Measurements from ENCODE around the gene ZFP42.
"Not testable (repeated sequence)": the region's sequence is repeated elsewhere in the genome, so short reads cannot be mapped to it uniquely, and the experiment has no call there.

Gene ZFP42

GRCh38 chr4:188031751-188032150 lies 36.2 kb downstream of the ZFP42 start:
- Histone ChIP-seq H3K9me3 (ENCODE audit: low read depth, low read length) (no peaks in the 10 kb centered on the region), H3K9ac (ENCODE audit: insufficient read length) (no peak overlapping the region), H3K4me3 (no peak overlapping the region), H3K36me3 (ENCODE audit: insufficient read depth, low read length) (no peaks in the 10 kb centered on the region), H3K27ac (no peak overlapping the region)
- TF ChIP-seq POLR2AphosphoS5 (IDR thresholded peaks at IDR 0.05; ENCODE audit: borderline replicate concordance, low read depth, low read length) (no peak), FOXP2 (optimal IDR thresholded peaks at IDR 0.05; ENCODE audit: control extremely low read depth, extremely low read length, insufficient read depth) (no peak), EZH2 (IDR thresholded peaks at IDR 0.05) (no peak)
- DNase-seq (ENCODE audit: low read depth, low spot score), result no peak

- Histone ChIP-seq H3K9me3 (ENCODE audit: low read depth, low read length) (no peaks in the 10 kb centered on the region), H3K4me3 (no peak overlapping the region), H3K36me3 (ENCODE audit: insufficient read depth, low read length) (no peaks in the 10 kb centered on the region), H3K27ac (no peak overlapping the region), H3K9ac (ENCODE audit: insufficient read length) (no peak overlapping the region)
- no peak for DNase-seq (ENCODE audit: low read depth, low spot score)
- no peak for TF ChIP-seq EZH2 (IDR thresholded peaks at IDR 0.05)
- TF ChIP-seq FOXP2 (optimal IDR thresholded peaks at IDR 0.05; ENCODE audit: control extremely low read depth, extremely low read length, insufficient read depth), result no peak
- TF ChIP-seq POLR2AphosphoS5 (IDR thresholded peaks at IDR 0.05; ENCODE audit: borderline replicate concordance, low read depth, low read length), result no peak
Observed at GRCh38 chr4:188032170-188032569, 36.6 kb downstream of the ZFP42 start.

- Histone ChIP-seq H3K4me3 (no peak overlapping the region), H3K36me3 (ENCODE audit: insufficient read depth, low read length) (no peaks in the 10 kb centered on the region), H3K9ac (ENCODE audit: insufficient read length) (no peak overlapping the region), H3K27ac (no peak overlapping the region), H3K9me3 (ENCODE audit: low read depth, low read length) (no peaks in the 10 kb centered on the region)
- TF ChIP-seq FOXP2 (optimal IDR thresholded peaks at IDR 0.05; ENCODE audit: control extremely low read depth, extremely low read length, insufficient read depth) (no peak), POLR2AphosphoS5 (IDR thresholded peaks at IDR 0.05; ENCODE audit: borderline replicate concordance, low read depth, low read length) (no peak), EZH2 (IDR thresholded peaks at IDR 0.05) (no peak)
- no peak for DNase-seq (ENCODE audit: low read depth, low spot score)
Observed at GRCh38 chr4:188032583-188032982, 37.0 kb downstream of the ZFP42 start.

GRCh38 chr4:188037003-188037713 lies 41.6 kb downstream of the ZFP42 start:
- H3K9me3 ChIP-seq (ENCODE audit: low read depth, low read length), result no peaks in the 10 kb centered on the region
- TF ChIP-seq EZH2 (IDR thresholded peaks at IDR 0.05) (no peak), FOXP2 (optimal IDR thresholded peaks at IDR 0.05; ENCODE audit: control extremely low read depth, extremely low read length, insufficient read depth) (no peak), POLR2AphosphoS5 (IDR thresholded peaks at IDR 0.05; ENCODE audit: borderline replicate concordance, low read depth, low read length) (no peak)
- H3K27ac ChIP-seq, result no peak overlapping the region
- no peaks in the 10 kb centered on the region for H3K36me3 ChIP-seq (ENCODE audit: insufficient read depth, low read length)
- H3K4me3 ChIP-seq, result no peak overlapping the region
- DNase-seq (ENCODE audit: low read depth, low spot score), result no peak
- H3K9ac ChIP-seq (ENCODE audit: insufficient read length), result no peak overlapping the region

- Histone ChIP-seq H3K4me3 (no peak overlapping the region), H3K36me3 (ENCODE audit: insufficient read depth, low read length) (no peaks in the 10 kb centered on the region), H3K9ac (ENCODE audit: insufficient read length) (no peak overlapping the region), H3K27ac (no peak overlapping the region), H3K9me3 (ENCODE audit: low read depth, low read length) (no peaks in the 10 kb centered on the region)
- TF ChIP-seq FOXP2 (optimal IDR thresholded peaks at IDR 0.05; ENCODE audit: control extremely low read depth, extremely low read length, insufficient read depth), result no peak
- no peak for TF ChIP-seq EZH2 (IDR thresholded peaks at IDR 0.05)
- TF ChIP-seq POLR2AphosphoS5 (IDR thresholded peaks at IDR 0.05; ENCODE audit: borderline replicate concordance, low read depth, low read length), result no peak
- no peak for DNase-seq (ENCODE audit: low read depth, low spot score)
Observed at GRCh38 chr4:188041721-188042120, 46.1 kb downstream of the ZFP42 start.

- no peaks in the 10 kb centered on the region for H3K9me3 ChIP-seq (ENCODE audit: low read depth, low read length)
- TF ChIP-seq FOXP2 (optimal IDR thresholded peaks at IDR 0.05; ENCODE audit: control extremely low read depth, extremely low read length, insufficient read depth), result no peak
- TF ChIP-seq POLR2AphosphoS5 (IDR thresholded peaks at IDR 0.05; ENCODE audit: borderline replicate concordance, low read depth, low read length), result no peak
- no peak for TF ChIP-seq EZH2 (IDR thresholded peaks at IDR 0.05)
- no peak overlapping the region for H3K27ac ChIP-seq
- H3K9ac ChIP-seq (ENCODE audit: insufficient read length), result no peak overlapping the region
- H3K4me3 ChIP-seq, result no peak overlapping the region
- DNase-seq (ENCODE audit: low read depth, low spot score), result no peak
- no peaks in the 10 kb centered on the region for H3K36me3 ChIP-seq (ENCODE audit: insufficient read depth, low read length)
Observed at GRCh38 chr4:188042191-188042590, 46.6 kb downstream of the ZFP42 start.

- H3K9ac ChIP-seq (ENCODE audit: insufficient read length), result no peak overlapping the region
- H3K4me3 ChIP-seq, result no peak overlapping the region
- no peak for DNase-seq (ENCODE audit: low read depth, low spot score)
- no peaks in the 10 kb centered on the region for H3K36me3 ChIP-seq (ENCODE audit: insufficient read depth, low read length)
- no peaks in the 10 kb centered on the region for H3K9me3 ChIP-seq (ENCODE audit: low read depth, low read length)
- H3K27ac ChIP-seq, result no peak overlapping the region
- TF ChIP-seq POLR2AphosphoS5 (IDR thresholded peaks at IDR 0.05; ENCODE audit: borderline replicate concordance, low read depth, low read length) (no peak), FOXP2 (optimal IDR thresholded peaks at IDR 0.05; ENCODE audit: control extremely low read depth, extremely low read length, insufficient read depth) (no peak)
Observed at GRCh38 chr4:188043154-188043553, 47.6 kb downstream of the ZFP42 start.

- not testable (repeated sequence) for H3K27ac ChIP-seq; H3K36me3 ChIP-seq (ENCODE audit: insufficient read depth, low read length); DNase-seq (ENCODE audit: low read depth, low spot score); H3K4me3 ChIP-seq; H3K9ac ChIP-seq (ENCODE audit: insufficient read length); H3K9me3 ChIP-seq (ENCODE audit: low read depth, low read length)
Observed at GRCh38 chr4:188045461-188045860, 49.9 kb downstream of the ZFP42 start.

GRCh38 chr4:188046657-188047056 lies 51.1 kb downstream of the ZFP42 start:
- Histone ChIP-seq H3K9me3 (ENCODE audit: low read depth, low read length) (no peaks in the 10 kb centered on the region), H3K9ac (ENCODE audit: insufficient read length) (no peak overlapping the region), H3K27ac (no peak overlapping the region), H3K4me3 (no peak overlapping the region), H3K36me3 (ENCODE audit: insufficient read depth, low read length) (no peaks in the 10 kb centered on the region)
- no peak for TF ChIP-seq EZH2 (IDR thresholded peaks at IDR 0.05)
- no peak for TF ChIP-seq FOXP2 (optimal IDR thresholded peaks at IDR 0.05; ENCODE audit: control extremely low read depth, extremely low read length, insufficient read depth)
- TF ChIP-seq POLR2AphosphoS5 (IDR thresholded peaks at IDR 0.05; ENCODE audit: borderline replicate concordance, low read depth, low read length), result no peak
- DNase-seq (ENCODE audit: low read depth, low spot score), result no peak

All from SK-N-MC (cell line).